Frontal cortex (tissue), 4 donors: ENCODE measurements around the gene BRD1. TPM values are rescaled to one million over a fixed set of nuclear protein-coding genes. Genes with fewer than 3 reads are reported as not detected.

ENCODE experiments used
- DNase-seq, 2 donors: peaks; one replicate each; pipeline ENCODE4 v3.0.0; 2012; ENCODE audit warnings: low spot score in 2 of 2
- FAIRE-seq: peaks from 2 replicates; lab custom pipeline; 2012; peaks lifted over from hg19 to GRCh38; lab: Jason Lieb, UNC
- total RNA-seq: library from RNA; depleted of rRNA; stranded (reverse); fragments of >200 nt; gene quantifications from one replicate; pipeline ENCODE4 v1.2.3, GENCODE V29; 2014
- donor health status: control.
- donor health status: control.
- donor health status: control.

Gene BRD1
- total RNA-seq = 50.1 TPM

GRCh38 chr22:49827853-49828598 is at the start of gene BRD1:
Gene BRD1, minus strand, starts transcription at chr22:49827873. Its CDS starts 3,556 bp downstream, at chr22:49824317.
- DNase-seq (peak; percentile 73 to 84), FAIRE-seq (no peak)

- DNase-seq = no peak
- no peak for FAIRE-seq
Measured at GRCh38 chr22:49873228-49873940, 45.7 kb upstream of the BRD1 start.

GRCh38 chr22:49872347-49872746 is 44.7 kb upstream of the BRD1 start:
- FAIRE-seq (no peak), DNase-seq (no peak)

GRCh38 chr22:49871482-49871881 is 43.8 kb upstream of the BRD1 start:
- FAIRE-seq = no peak
- DNase-seq = no peak

GRCh38 chr22:49869845-49870712 is 42.4 kb upstream of the BRD1 start:
- DNase-seq (no peak), FAIRE-seq (no peak)

- DNase-seq = no peak
- no peak for FAIRE-seq
Measured at GRCh38 chr22:49869086-49869830, 41.6 kb upstream of the BRD1 start.

GRCh38 chr22:49867303-49868265 is 39.9 kb upstream of the BRD1 start:
- no peak for FAIRE-seq
- no peak for DNase-seq

GRCh38 chr22:49866646-49867045 is 39.0 kb upstream of the BRD1 start:
- DNase-seq (no peak), FAIRE-seq (no peak)

- peak; percentile 17 for FAIRE-seq
Measured at GRCh38 chr22:49866134-49866533, 38.5 kb upstream of the BRD1 start.

GRCh38 chr22:49865156-49865555 is 37.5 kb upstream of the BRD1 start:
- FAIRE-seq = no peak
- DNase-seq = no peak

More at GRCh38 chr22:49866134-49866533, 38.5 kb upstream of the BRD1 start:
- no peak for DNase-seq

- no peak for DNase-seq
- FAIRE-seq = no peak
Measured at GRCh38 chr22:49863931-49864330, 36.3 kb upstream of the BRD1 start.

- FAIRE-seq (no peak), DNase-seq (no peak)
Measured at GRCh38 chr22:49862496-49862776, 34.8 kb upstream of the BRD1 start.

- DNase-seq (no peak), FAIRE-seq (no peak)
Measured at GRCh38 chr22:49861642-49862495, 34.2 kb upstream of the BRD1 start.

GRCh38 chr22:49858827-49859226 is 31.2 kb upstream of the BRD1 start:
- FAIRE-seq (no peak), DNase-seq (no peak)

GRCh38 chr22:49856766-49857618 is 29.3 kb upstream of the BRD1 start:
- no peak for DNase-seq
- FAIRE-seq = no peak

- no peak for FAIRE-seq
- no peak for DNase-seq
Measured at GRCh38 chr22:49856343-49856742, 28.7 kb upstream of the BRD1 start.
